HFF-Myc (cell line): ENCODE results near the gene PCDHGB3.

Experiments used
- DNase-seq: peaks from one replicate; pipeline ENCODE4 v3.0.0-alpha.2; 2011; ENCODE audit warnings: low read depth; ENCODE audit errors: extremely low read depth
- H3K4me3 ChIP-seq: replicated peaks from 2 replicates; pipeline ENCODE4 v1.5.1; 2011; ENCODE audit warnings: low read depth, mild to moderate bottlenecking, control low read depth, low read length
- TF ChIP-seq, protein P1 (sequence below): IDR thresholded peaks from 2 replicates; pipeline ENCODE4 v1.5.1; 2012; ENCODE audit warnings: mild to moderate bottlenecking, low read depth, low read length, control low read depth; ENCODE audit errors: missing control alignments

PCDHGB3 gene

DNA sequence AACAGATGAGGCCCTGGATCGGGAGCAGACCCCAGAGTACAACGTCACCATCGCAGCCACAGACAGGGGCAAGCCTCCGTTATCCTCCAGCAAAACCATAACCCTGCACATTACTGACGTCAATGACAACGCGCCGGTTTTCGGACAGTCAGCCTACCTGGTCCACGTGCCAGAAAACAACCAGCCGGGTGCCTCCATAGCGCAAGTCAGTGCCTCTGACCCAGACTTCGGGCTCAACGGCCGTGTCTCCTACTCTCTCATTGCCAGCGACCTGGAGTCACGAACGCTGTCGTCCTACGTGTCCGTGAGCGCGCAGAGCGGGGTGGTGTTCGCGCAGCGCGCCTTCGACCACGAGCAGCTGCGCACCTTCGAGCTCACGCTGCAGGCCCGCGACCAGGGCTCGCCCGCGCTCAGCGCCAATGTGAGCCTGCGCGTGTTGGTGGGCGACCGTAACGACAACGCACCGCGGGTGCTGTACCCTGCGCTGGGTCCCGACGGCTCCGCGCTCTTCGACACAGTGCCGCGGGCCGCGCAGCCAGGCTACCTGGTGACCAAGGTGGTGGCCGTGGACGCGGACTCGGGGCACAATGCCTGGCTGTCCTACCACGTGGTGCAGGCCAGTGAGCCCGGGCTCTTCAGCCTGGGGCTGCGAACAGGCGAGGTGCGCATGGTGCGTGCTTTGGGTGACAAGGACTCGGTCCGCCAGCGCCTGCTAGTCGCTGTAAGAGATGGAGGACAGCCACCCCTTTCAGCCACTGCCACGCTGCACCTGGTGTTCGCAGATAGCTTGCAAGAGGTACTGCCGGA, 49.2 kb downstream of the PCDHGB3 start:
- TF ChIP-seq, protein P1, sequence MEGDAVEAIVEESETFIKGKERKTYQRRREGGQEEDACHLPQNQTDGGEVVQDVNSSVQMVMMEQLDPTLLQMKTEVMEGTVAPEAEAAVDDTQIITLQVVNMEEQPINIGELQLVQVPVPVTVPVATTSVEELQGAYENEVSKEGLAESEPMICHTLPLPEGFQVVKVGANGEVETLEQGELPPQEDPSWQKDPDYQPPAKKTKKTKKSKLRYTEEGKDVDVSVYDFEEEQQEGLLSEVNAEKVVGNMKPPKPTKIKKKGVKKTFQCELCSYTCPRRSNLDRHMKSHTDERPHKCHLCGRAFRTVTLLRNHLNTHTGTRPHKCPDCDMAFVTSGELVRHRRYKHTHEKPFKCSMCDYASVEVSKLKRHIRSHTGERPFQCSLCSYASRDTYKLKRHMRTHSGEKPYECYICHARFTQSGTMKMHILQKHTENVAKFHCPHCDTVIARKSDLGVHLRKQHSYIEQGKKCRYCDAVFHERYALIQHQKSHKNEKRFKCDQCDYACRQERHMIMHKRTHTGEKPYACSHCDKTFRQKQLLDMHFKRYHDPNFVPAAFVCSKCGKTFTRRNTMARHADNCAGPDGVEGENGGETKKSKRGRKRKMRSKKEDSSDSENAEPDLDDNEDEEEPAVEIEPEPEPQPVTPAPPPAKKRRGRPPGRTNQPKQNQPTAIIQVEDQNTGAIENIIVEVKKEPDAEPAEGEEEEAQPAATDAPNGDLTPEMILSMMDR, result no peak
- H3K4me3 ChIP-seq, result no peak overlapping the region
- no peak for DNase-seq

DNA sequence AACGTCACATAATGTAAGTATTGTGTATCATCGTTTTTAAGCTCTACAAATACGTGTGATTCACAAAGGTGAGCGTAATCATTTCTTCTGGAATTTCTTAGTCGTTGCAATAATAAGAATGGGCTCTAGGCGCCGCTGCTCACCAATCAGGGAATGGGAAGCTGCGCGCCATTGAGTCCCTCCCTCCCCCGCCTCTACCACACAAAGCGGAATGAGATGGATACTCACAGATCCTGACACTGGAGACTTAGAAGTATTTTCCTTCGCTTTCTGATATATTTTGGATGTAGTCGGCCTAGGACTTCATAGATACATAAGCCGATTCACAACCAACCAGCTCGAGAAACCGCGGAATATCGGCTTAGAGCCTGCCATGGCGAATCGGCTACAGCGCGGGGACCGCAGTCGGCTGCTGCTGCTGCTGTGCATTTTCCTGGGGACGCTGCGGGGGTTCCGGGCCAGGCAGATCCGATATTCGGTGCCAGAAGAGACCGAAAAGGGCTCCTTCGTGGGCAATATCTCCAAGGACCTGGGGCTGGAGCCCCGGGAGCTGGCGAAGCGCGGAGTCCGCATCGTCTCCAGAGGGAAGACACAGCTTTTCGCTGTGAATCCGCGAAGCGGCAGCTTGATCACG, 50.9 kb downstream of the PCDHGB3 start, which contains the start of gene PCDHGA11:
PCDHGA11 (plus strand) TSS at position 197 of the 634 bp plus-strand sequence; CDS start at position 374, 177 bp downstream.
- DNase-seq, result no peak
- peak within 1 kb of the TSS; percentile 42 for H3K4me3 ChIP-seq
- TF ChIP-seq, protein P1, result peak; percentile 54

GRCh38 chr5:141421489-141421855, 51.4 kb downstream of the PCDHGB3 start:
- peak overlapping the region; percentile 42 for H3K4me3 ChIP-seq
- no peak for DNase-seq
- TF ChIP-seq, protein P1, result no peak
